Fibroblast of gingiva (primary cell): Measurements from ENCODE around the gene ZNF547.

Experiments
- DNase-seq: peaks from one replicate; pipeline ENCODE4 v3.0.0-alpha.2; 2011; ENCODE audit warnings: low read depth

The ZNF547 gene

GRCh38 chr19:57362997-57363687 is at the start of gene ZNF547, which contains the start of gene TRAPPC2B:
ZNF547 (plus strand) TSS chr19:57363551; CDS start chr19:57368556, 5,005 bp downstream.
TRAPPC2B (plus strand) TSS chr19:57363551; CDS start chr19:57364834, 1,283 bp downstream.
- peak; percentile 100 for DNase-seq

GRCh38 chr19:57314146-57314545 is 49.2 kb upstream of the ZNF547 start:
- DNase-seq = no peak

GRCh38 chr19:57317503-57317902 is 45.8 kb upstream of the ZNF547 start:
- DNase-seq = no peak

- DNase-seq = no peak
Measured at GRCh38 chr19:57319869-57320179, 43.5 kb upstream of the ZNF547 start.

- DNase-seq = peak; percentile 95
Measured at GRCh38 chr19:57320180-57321084, 42.9 kb upstream of the ZNF547 start, which contains the start of gene ZNF543. ZNF543 (plus strand) TSS chr19:57320472; CDS start chr19:57320854, 382 bp downstream.

GRCh38 chr19:57321116-57321515 is 42.2 kb upstream of the ZNF547 start:
- no peak for DNase-seq

GRCh38 chr19:57321751-57322150 is 41.6 kb upstream of the ZNF547 start:
- DNase-seq = no peak

- DNase-seq = no peak
Measured at GRCh38 chr19:57324992-57325391, 38.4 kb upstream of the ZNF547 start.

- DNase-seq = no peak
Measured at GRCh38 chr19:57327993-57328392, 35.4 kb upstream of the ZNF547 start.

GRCh38 chr19:57334191-57334590 is 29.2 kb upstream of the ZNF547 start:
- no peak for DNase-seq

- no peak for DNase-seq
Measured at GRCh38 chr19:57338877-57339276, 24.5 kb upstream of the ZNF547 start.

- no peak for DNase-seq
Measured at GRCh38 chr19:57342582-57342981, 20.8 kb upstream of the ZNF547 start.

GRCh38 chr19:57348136-57348535 is 15.2 kb upstream of the ZNF547 start:
- DNase-seq = peak; percentile 70

- peak; percentile 94 for DNase-seq
Measured at GRCh38 chr19:57350877-57351805, 12.2 kb upstream of the ZNF547 start, which contains the start of gene ZNF304. ZNF304 (plus strand) TSS chr19:57351271; CDS start chr19:57351665, 394 bp downstream.

GRCh38 chr19:57351867-57352266 is 11.5 kb upstream of the ZNF547 start:
- DNase-seq = no peak

- DNase-seq = no peak
Measured at GRCh38 chr19:57355916-57356315, 7.4 kb upstream of the ZNF547 start.

GRCh38 chr19:57357406-57357805 is 5.9 kb upstream of the ZNF547 start:
- no peak for DNase-seq

- no peak for DNase-seq
Measured at GRCh38 chr19:57359300-57359699, 4.1 kb upstream of the ZNF547 start.

GRCh38 chr19:57362419-57362818 is 932 bp upstream of the ZNF547 start:
- DNase-seq = no peak

GRCh38 chr19:57363688-57364181 is 384 bp downstream of the ZNF547 start:
- no peak for DNase-seq

- DNase-seq = no peak
Measured at GRCh38 chr19:57366776-57367175, 3.4 kb downstream of the ZNF547 start.

GRCh38 chr19:57374179-57374578 is 10.8 kb downstream of the ZNF547 start:
- no peak for DNase-seq
